B cell (primary cell): ENCODE results near the gene USP14. TPM values are rescaled to one million over a fixed set of nuclear protein-coding genes. Genes with fewer than 3 reads are reported as not detected.

Experiments
- ATAC-seq: fragments of 200-7000 bp; cut with Tn5 transposase; one replicate; pipeline ENCODE4 v1.10.0; 2021; ENCODE audit warnings: low read depth, mild to moderate bottlenecking, moderate number of reproducible peaks, moderate library complexity
- CTCF ChIA-PET: fragments of 350-600 bp; sonication (Branson Sonifier 250); formaldehyde crosslinking; loops from one replicate; lab custom pipeline; 2021; ENCODE audit warnings: antibody characterized with exemption, inconsistent platforms; lab: Charles Lee
- POLR2A ChIA-PET: fragments of 350-600 bp; sonication (Branson Sonifier 250); formaldehyde crosslinking; loops from one replicate; lab custom pipeline; 2021; ENCODE audit warnings: antibody characterized with exemption; lab: Charles Lee
- DNase-seq: peaks from one replicate; pipeline ENCODE4 v3.0.0; 2013
- H2AFZ ChIP-seq: 2 replicates; pipeline ENCODE4 v1.6.1; 2012; ENCODE audit warnings: mild to moderate bottlenecking, low read depth, low read length; ENCODE audit not compliant: insufficient read depth, poor library complexity, severe bottlenecking
- H3K27ac ChIP-seq, 2 donors: 1 replicate in 1 of 2; 2 replicates in 1 of 2; pipeline ENCODE4 v1.5.1; 2012 to 2013; ENCODE audit warnings: low read length in 2 of 2, mild to moderate bottlenecking in 2 of 2, moderate library complexity in 1 of 2
- H3K27me3 ChIP-seq, 4 experiments: fragments of 200-600 bp in 1 of 4; sonication (generic) in 1 of 4; replicated peaks in 1 of 4; 1 replicate in 2 of 4; 2 replicates in 2 of 4; pipeline versions ENCODE4 v1.6.1 to v1.7.0; 2013 to 2016; ENCODE audit warnings: low read length in 3 of 4, mild to moderate bottlenecking in 2 of 4, mixed read lengths in 1 of 4, moderate library complexity in 1 of 4; ENCODE audit not compliant: insufficient read depth in 4 of 4, control insufficient read depth in 3 of 4; ENCODE audit errors: control extremely low read depth in 1 of 4
- H3K36me3 ChIP-seq, 2 experiments: replicated peaks in 1 of 2; 1 replicate in 1 of 2; 2 replicates in 1 of 2; pipeline versions ENCODE4 v1.6.1 to v1.7.1; 2013; ENCODE audit warnings: low read length in 1 of 2; ENCODE audit not compliant: insufficient read depth in 2 of 2, control insufficient read depth in 1 of 2; ENCODE audit errors: control extremely low read depth in 1 of 2, extremely low read depth in 1 of 2
- H3K4me1 ChIP-seq, 2 donors: fragments of 200-600 bp in 1 of 2; sonication (generic) in 1 of 2; 1 replicate in 1 of 2; 2 replicates in 1 of 2; pipeline versions ENCODE4 v1.5.1 to v1.6.1; 2013 to 2017; ENCODE audit warnings: low read length in 2 of 2; ENCODE audit not compliant: control insufficient read depth in 2 of 2, insufficient read depth in 2 of 2
- H3K4me2 ChIP-seq: replicated peaks from 2 replicates; pipeline ENCODE3; 2012; ENCODE audit warnings: mild to moderate bottlenecking, low read depth, low read length; ENCODE audit not compliant: poor library complexity, severe bottlenecking
- H3K4me3 ChIP-seq, 5 experiments: fragments of 200-600 bp in 1 of 5; sonication (generic) in 1 of 5; 1 replicate in 3 of 5; 2 replicates in 2 of 5; pipeline versions ENCODE4 v1.5.1 to v1.7.0; 2011 to 2016; ENCODE audit warnings: low read length in 4 of 5, mild to moderate bottlenecking in 4 of 5, low read depth in 2 of 5, control low read depth in 1 of 5, moderate library complexity in 1 of 5; ENCODE audit not compliant: insufficient read depth in 1 of 5; ENCODE audit errors: control extremely low read depth in 1 of 5, extremely low read depth in 1 of 5
- H3K79me2 ChIP-seq: fragments of 200-600 bp; sonication (generic); one replicate; pipeline ENCODE4 v1.6.0; 2016; ENCODE audit warnings: low read length; ENCODE audit not compliant: control insufficient read depth, insufficient read depth
- H3K9ac ChIP-seq: fragments of 200-600 bp; sonication (generic); 2 replicates; pipeline ENCODE4 v1.6.1; 2017; ENCODE audit warnings: mild to moderate bottlenecking, low read length, moderate library complexity
- H3K9me3 ChIP-seq, 3 donors: one replicate each; pipeline versions ENCODE4 v1.6.1 to v1.7.1; 2013; ENCODE audit warnings: low read length in 2 of 3; ENCODE audit not compliant: control insufficient read depth in 2 of 3, insufficient read depth in 1 of 3; ENCODE audit errors: control extremely low read depth in 1 of 3
- H4K20me1 ChIP-seq: 2 replicates; pipeline ENCODE4 v1.6.0; 2012; ENCODE audit warnings: mild to moderate bottlenecking, low read length; ENCODE audit not compliant: insufficient read depth, control insufficient read depth, poor library complexity, severe bottlenecking
- H3K27ac Mint-ChIP-seq: one replicate; pipeline ENCODE4 v1.8.0; 2021; ENCODE audit warnings: mixed read lengths
- H3K27me3 Mint-ChIP-seq: one replicate; pipeline ENCODE4 v1.8.0; 2021; ENCODE audit warnings: mixed read lengths
- H3K4me1 Mint-ChIP-seq: one replicate; pipeline ENCODE4 v1.8.0; 2021; ENCODE audit warnings: mixed read lengths
- H3K4me3 Mint-ChIP-seq: one replicate; pipeline ENCODE4 v1.8.0; 2021; ENCODE audit warnings: mixed read lengths
- H3K9me3 Mint-ChIP-seq: one replicate; pipeline ENCODE4 v1.8.0; 2022; ENCODE audit warnings: mixed read lengths; ENCODE audit not compliant: insufficient read depth
- CTCF ChIP-seq: fragments of 200-600 bp; IDR thresholded peaks from one replicate; pipeline ENCODE4 v1.8.0; 2022; ENCODE audit warnings: antibody characterized with exemption, mild to moderate bottlenecking
- EZH2 ChIP-seq: IDR thresholded peaks from 2 replicates; pipeline ENCODE4 v1.6.1; 2012; ENCODE audit warnings: borderline replicate concordance, low read depth, mild to moderate bottlenecking, moderate library complexity, low read length; ENCODE audit not compliant: insufficient read depth, poor library complexity, severe bottlenecking
- WGBS: methylation state at CpG from one replicate; pipeline ENCODE4 v1.1.5; 2013; ENCODE audit warnings: missing lambda C conversion rate; ENCODE audit not compliant: insufficient coverage; 5-methylcytosine and 5-hydroxymethylcytosine counted together
- intact Hi-C: fragments of 100-400 bp; cut with micrococcal nuclease; formaldehyde crosslinking; loops from one replicate; pipeline ENCODE4 v1.10.0; 2022
- polyA plus RNA-seq: library from polyadenylated mRNA; depleted of rRNA; stranded (reverse); fragments of >200 nt; gene quantifications from 2 replicates; pipeline ENCODE4 v1.2.3, GENCODE V29; 2012
- total RNA-seq, 2 donors: library from RNA; stranded (reverse); fragments of 120-200 nt in 1 of 2; gene quantifications; 1 replicate in 1 of 2; 2 replicates in 1 of 2; pipeline versions ENCODE4 v1.2.3 to v1.2.4, GENCODE V29; 2013 to 2022

The USP14 gene
- total and polyA plus RNA-seq, 2 donors (not counting 1 experiment from before 2014, with no cell fraction given) = 6.0 to 38.9 TPM

GRCh38 chr18:248053-248452 lies 89.7 kb downstream of the USP14 start:
- intact Hi-C loops = no loop called here
- Mint-ChIP-seq H3K4me3 (no peak overlapping the region), H3K27ac (no peak overlapping the region), H3K4me1 (no peaks in the 10 kb centered on the region), H3K27me3 (no peaks in the 10 kb centered on the region), H3K9me3 (no peaks in the 10 kb centered on the region)
- Histone ChIP-seq H3K27me3 (no peaks in the 10 kb centered on the region), H3K9me3 (peaks cover 0 to 2% (median 0%) of the 10 kb centered on the region in 3 donors), H4K20me1 (no peaks in the 10 kb centered on the region), H3K27ac (no peak overlapping the region), H2AFZ (no peak overlapping the region), H3K36me3 (peaks cover 14 to 83% of the 10 kb centered on the region in 2 experiments), H3K4me3 (no peak overlapping the region), H3K79me2 (no peaks in the 10 kb centered on the region), H3K9ac (no peak overlapping the region), H3K4me2 (no peak overlapping the region), H3K4me1 (no peaks in the 10 kb centered on the region)
- TF ChIP-seq EZH2 (no peak), CTCF (no peak)
- ChIA-PET CTCF (no interaction called here), POLR2A (no interaction called here)
- DNase-seq (no peak), ATAC-seq (no peak)
- 88% methylated on average over 2 of the region's 4 CpGs for WGBS

GRCh38 chr18:250685-251084 lies 92.3 kb downstream of the USP14 start:
- Mint-ChIP-seq H3K4me3 (no peak overlapping the region), H3K27ac (no peak overlapping the region), H3K9me3 (no peaks in the 10 kb centered on the region), H3K4me1 (no peaks in the 10 kb centered on the region), H3K27me3 (no peaks in the 10 kb centered on the region)
- ChIA-PET CTCF (no interaction called here), POLR2A (no interaction called here)
- H3K4me1 ChIP-seq = no peaks in the 10 kb centered on the region
- WGBS = no CpG with 5 or more reads among the region's 2 CpGs
- DNase-seq = no peak
- no peak overlapping the region for H3K9ac ChIP-seq
- TF ChIP-seq EZH2 (no peak), CTCF (no peak)
- no peak overlapping the region for H3K4me3 ChIP-seq
- H3K9me3 ChIP-seq = no peaks in the 10 kb centered on the region
- H3K79me2 ChIP-seq = no peaks in the 10 kb centered on the region
- H3K36me3 ChIP-seq = peaks cover 16 to 89% of the 10 kb centered on the region in 2 experiments
- H3K4me2 ChIP-seq = no peak overlapping the region
- H2AFZ ChIP-seq = no peak overlapping the region
- intact Hi-C loops = no loop called here
- H3K27ac ChIP-seq = no peak overlapping the region
- no peaks in the 10 kb centered on the region for H3K27me3 ChIP-seq
- no peak for ATAC-seq
- H4K20me1 ChIP-seq = no peaks in the 10 kb centered on the region
